HUES64 (cell line): ENCODE results near the gene PTCD3.

ENCODE experiments used
- H3K27ac ChIP-seq: 2 replicates; pipeline ENCODE4 v1.7.0; 2013; ENCODE audit warnings: low read depth, low read length, inconsistent platforms
- H3K27me3 ChIP-seq: 2 replicates; pipeline ENCODE4 v1.6.1; 2013; ENCODE audit warnings: mild to moderate bottlenecking, low read length; ENCODE audit not compliant: insufficient read depth
- H3K36me3 ChIP-seq: 2 replicates; pipeline ENCODE4 v1.6.1; 2013; ENCODE audit warnings: mild to moderate bottlenecking, low read length; ENCODE audit not compliant: insufficient read depth
- H3K4me1 ChIP-seq: 2 replicates; pipeline ENCODE4 v1.6.1; 2013; ENCODE audit warnings: mild to moderate bottlenecking, low read length, moderate library complexity; ENCODE audit not compliant: insufficient read depth
- H3K4me3 ChIP-seq: 2 replicates; pipeline ENCODE4 v1.5.1; 2013; ENCODE audit warnings: mild to moderate bottlenecking, low read length, moderate library complexity
- H3K9ac ChIP-seq: 2 replicates; pipeline ENCODE4 v1.6.1; 2013; ENCODE audit warnings: mild to moderate bottlenecking, low read depth, low read length
- H3K9me3 ChIP-seq: 2 replicates; pipeline ENCODE4 v1.6.1; 2013; ENCODE audit warnings: low read depth, low read length; ENCODE audit not compliant: insufficient read depth
- WGBS: fragments of 150-250, 120-280 bp; methylation state at CpG from one replicate; pipeline ENCODE4 v1.1.7; 2013; ENCODE audit warnings: missing lambda C conversion rate; 5-methylcytosine and 5-hydroxymethylcytosine counted together

The PTCD3 gene

GRCh38 chr2:86087936-86088850 is 17.8 kb upstream of the PTCD3 start:
- Histone ChIP-seq H3K9me3 (no peaks in the 10 kb centered on the region), H3K27me3 (no peaks in the 10 kb centered on the region), H3K36me3 (peaks cover 90% of the 10 kb centered on the region), H3K4me3 (no peak overlapping the region), H3K9ac (no peak overlapping the region), H3K4me1 (no peaks in the 10 kb centered on the region), H3K27ac (no peak overlapping the region)
- WGBS: 88% methylated on average over 14 of the region's 14 CpGs

GRCh38 chr2:86094229-86094628 is 11.8 kb upstream of the PTCD3 start:
- H3K9me3 ChIP-seq: no peaks in the 10 kb centered on the region
- no peak overlapping the region for H3K27ac ChIP-seq
- H3K4me1 ChIP-seq: no peaks in the 10 kb centered on the region
- no peak overlapping the region for H3K4me3 ChIP-seq
- 87% methylated on average over 1 of the region's 1 CpG for WGBS
- H3K36me3 ChIP-seq: peaks cover 89% of the 10 kb centered on the region
- H3K27me3 ChIP-seq: no peaks in the 10 kb centered on the region
- H3K9ac ChIP-seq: no peak overlapping the region

- H3K36me3 ChIP-seq: peaks cover 93% of the 10 kb centered on the region
- WGBS: 94% methylated on average over 1 of the region's 3 CpGs
- no peak overlapping the region for H3K27ac ChIP-seq
These were observed 8.7 kb upstream of the PTCD3 start for GRCh38 chr2:86097114-86097896.

GRCh38 chr2:86097913-86098312 is 8.1 kb upstream of the PTCD3 start:
- H3K4me1 ChIP-seq: no peaks in the 10 kb centered on the region
- no peak overlapping the region for H3K4me3 ChIP-seq
- WGBS: no CpG with 5 or more reads among the region's 1 CpG
- H3K27me3 ChIP-seq: no peaks in the 10 kb centered on the region
- no peak overlapping the region for H3K27ac ChIP-seq
- H3K36me3 ChIP-seq: peaks cover 95% of the 10 kb centered on the region
- H3K9ac ChIP-seq: no peak overlapping the region
- H3K9me3 ChIP-seq: no peaks in the 10 kb centered on the region

More at GRCh38 chr2:86097114-86097896, 8.7 kb upstream of the PTCD3 start:
- Histone ChIP-seq H3K27me3 (no peaks in the 10 kb centered on the region), H3K4me1 (no peaks in the 10 kb centered on the region), H3K9me3 (no peaks in the 10 kb centered on the region), H3K9ac (no peak overlapping the region), H3K4me3 (no peak overlapping the region)

- H3K4me3 ChIP-seq: no peak overlapping the region
- no peaks in the 10 kb centered on the region for H3K9me3 ChIP-seq
- peaks cover 69% of the 10 kb centered on the region for H3K36me3 ChIP-seq
- no peaks in the 10 kb centered on the region for H3K27me3 ChIP-seq
- H3K27ac ChIP-seq: no peak overlapping the region
- H3K4me1 ChIP-seq: peaks cover 6% of the 10 kb centered on the region
- H3K9ac ChIP-seq: no peak overlapping the region
These were observed 3.9 kb upstream of the PTCD3 start for GRCh38 chr2:86102157-86102556.

GRCh38 chr2:86105252-86105968 is 625 bp upstream of the PTCD3 start, which contains the start of gene POLR1A:
POLR1A (minus strand) TSS chr2:86105886; CDS start chr2:86105776, 110 bp downstream.
- peak within 1 kb of the TSS; percentile 95 for H3K9ac ChIP-seq
- H3K4me1 ChIP-seq: peaks cover 13% of the 10 kb centered on the region
- H3K4me3 ChIP-seq: peak within 1 kb of the TSS; percentile 83
- H3K27me3 ChIP-seq: no peaks in the 10 kb centered on the region
- peaks cover 67% of the 10 kb centered on the region for H3K36me3 ChIP-seq
- no peaks in the 10 kb centered on the region for H3K9me3 ChIP-seq
- peak within 1 kb of the TSS; percentile 83 for H3K27ac ChIP-seq
- under 1% methylated on average over 37 of the region's 38 CpGs for WGBS

- WGBS: 23% methylated on average over 4 of the region's 5 CpGs
- Histone ChIP-seq H3K9ac (peak overlapping the region; percentile 95), H3K9me3 (no peaks in the 10 kb centered on the region), H3K4me3 (peak overlapping the region; percentile 83), H3K27ac (peak overlapping the region; percentile 83; the same call in 1 of the 2 replicates), H3K36me3 (peaks cover 64% of the 10 kb centered on the region), H3K4me1 (peaks cover 13% of the 10 kb centered on the region), H3K27me3 (no peaks in the 10 kb centered on the region)
These were observed 996 bp downstream of the PTCD3 start for GRCh38 chr2:86107031-86107430.

- 92% methylated on average over 2 of the region's 2 CpGs for WGBS
- Histone ChIP-seq H3K9me3 (no peaks in the 10 kb centered on the region), H3K4me1 (peaks cover 19% of the 10 kb centered on the region; the same call in 1 of the 2 replicates), H3K9ac (no peak overlapping the region), H3K36me3 (peaks cover 98% of the 10 kb centered on the region), H3K27me3 (no peaks in the 10 kb centered on the region), H3K4me3 (no peak overlapping the region), H3K27ac (no peak overlapping the region)
These were observed 12.1 kb downstream of the PTCD3 start for GRCh38 chr2:86118130-86118529.

- H3K9ac ChIP-seq: no peak overlapping the region
- H3K4me1 ChIP-seq: no peaks in the 10 kb centered on the region
- no peaks in the 10 kb centered on the region for H3K9me3 ChIP-seq
- H3K4me3 ChIP-seq: no peak overlapping the region
- no peak overlapping the region for H3K27ac ChIP-seq
- 96% methylated on average over 5 of the region's 5 CpGs for WGBS
- H3K36me3 ChIP-seq: peaks cover 99% of the 10 kb centered on the region
- H3K27me3 ChIP-seq: no peaks in the 10 kb centered on the region
These were observed 17.4 kb downstream of the PTCD3 start for GRCh38 chr2:86123328-86123925.

- Histone ChIP-seq H3K4me1 (no peaks in the 10 kb centered on the region), H3K27me3 (no peaks in the 10 kb centered on the region), H3K36me3 (peaks cover 99% of the 10 kb centered on the region), H3K27ac (no peak overlapping the region), H3K4me3 (no peak overlapping the region), H3K9ac (no peak overlapping the region), H3K9me3 (no peaks in the 10 kb centered on the region)
- 98% methylated on average over 4 of the region's 5 CpGs for WGBS
These were observed 18.6 kb downstream of the PTCD3 start for GRCh38 chr2:86124683-86125082.
